ENCODE results near the gene PREP.

- no peak for TF ChIP-seq POLR2A (IDR thresholded peaks at IDR 0.05)
- TF ChIP-seq, protein P1, sequence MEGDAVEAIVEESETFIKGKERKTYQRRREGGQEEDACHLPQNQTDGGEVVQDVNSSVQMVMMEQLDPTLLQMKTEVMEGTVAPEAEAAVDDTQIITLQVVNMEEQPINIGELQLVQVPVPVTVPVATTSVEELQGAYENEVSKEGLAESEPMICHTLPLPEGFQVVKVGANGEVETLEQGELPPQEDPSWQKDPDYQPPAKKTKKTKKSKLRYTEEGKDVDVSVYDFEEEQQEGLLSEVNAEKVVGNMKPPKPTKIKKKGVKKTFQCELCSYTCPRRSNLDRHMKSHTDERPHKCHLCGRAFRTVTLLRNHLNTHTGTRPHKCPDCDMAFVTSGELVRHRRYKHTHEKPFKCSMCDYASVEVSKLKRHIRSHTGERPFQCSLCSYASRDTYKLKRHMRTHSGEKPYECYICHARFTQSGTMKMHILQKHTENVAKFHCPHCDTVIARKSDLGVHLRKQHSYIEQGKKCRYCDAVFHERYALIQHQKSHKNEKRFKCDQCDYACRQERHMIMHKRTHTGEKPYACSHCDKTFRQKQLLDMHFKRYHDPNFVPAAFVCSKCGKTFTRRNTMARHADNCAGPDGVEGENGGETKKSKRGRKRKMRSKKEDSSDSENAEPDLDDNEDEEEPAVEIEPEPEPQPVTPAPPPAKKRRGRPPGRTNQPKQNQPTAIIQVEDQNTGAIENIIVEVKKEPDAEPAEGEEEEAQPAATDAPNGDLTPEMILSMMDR (IDR thresholded peaks at IDR 0.05): no peak
These were observed 167.7 kb downstream of the PREP start for GRCh38 chr6:105235155-105235554.
